GM23338 (cell line): Measurements from ENCODE around the gene SHPK. TPM values are rescaled to one million over a fixed set of nuclear protein-coding genes. Genes with fewer than 3 reads are reported as not detected.

ENCODE experiments used
- ATAC-seq: fragments of 200-7000 bp; cut with Tn5 transposase; 3 replicates; pipeline ENCODE4 v1.9.1; 2020
- DNase-seq: peaks from one replicate; pipeline ENCODE4 v3.0.0-alpha.2; 2015; ENCODE audit warnings: low spot score
- H2AFZ ChIP-seq: fragments of 200-600 bp; sonication (generic); 2 replicates; pipeline ENCODE4 v1.8.0; 2016; ENCODE audit warnings: antibody characterized with exemption, mild to moderate bottlenecking, moderate library complexity
- H3F3A ChIP-seq: fragments of 200-600 bp; sonication (generic); replicated peaks from 2 replicates; pipeline ENCODE4 v1.8.0; 2017; ENCODE audit warnings: antibody characterized with exemption, mixed run types, low read depth
- H3K27ac ChIP-seq: fragments of 200-600 bp; sonication (generic); 2 replicates; pipeline ENCODE4 v1.6.1; 2016; ENCODE audit warnings: low read depth
- H3K27me3 ChIP-seq: fragments of 200-600 bp; sonication (generic); 2 replicates; pipeline ENCODE4 v1.8.0; 2016; ENCODE audit warnings: mild to moderate bottlenecking, mixed run types, moderate library complexity; ENCODE audit not compliant: insufficient read depth
- H3K36me3 ChIP-seq: fragments of 200-600 bp; sonication (generic); 2 replicates; pipeline ENCODE4 v1.8.0; 2016; ENCODE audit warnings: mild to moderate bottlenecking; ENCODE audit not compliant: insufficient read depth
- H3K4me1 ChIP-seq: fragments of 200-600 bp; sonication (generic); 2 replicates; pipeline ENCODE4 v1.8.0; 2016; ENCODE audit warnings: mild to moderate bottlenecking, moderate library complexity; ENCODE audit not compliant: insufficient read depth
- H3K4me2 ChIP-seq: fragments of 200-600 bp; sonication (generic); 2 replicates; pipeline ENCODE4 v1.7.1; 2017; ENCODE audit warnings: mixed run types
- H3K4me3 ChIP-seq: fragments of 200-600 bp; sonication (generic); 2 replicates; pipeline ENCODE4 v1.6.1; 2016; ENCODE audit warnings: mixed run types
- H3K79me2 ChIP-seq: fragments of 200-600 bp; sonication (generic); replicated peaks from 2 replicates; pipeline ENCODE4 v1.8.0; 2017; ENCODE audit warnings: mild to moderate bottlenecking; ENCODE audit not compliant: insufficient read depth
- H3K9me2 ChIP-seq: fragments of 200-600 bp; sonication (generic); 2 replicates; pipeline ENCODE4 v1.8.0; 2017; ENCODE audit not compliant: insufficient read depth
- H4K20me1 ChIP-seq: fragments of 200-600 bp; sonication (generic); replicated peaks from 2 replicates; pipeline ENCODE4 v1.8.0; 2017; ENCODE audit warnings: mild to moderate bottlenecking; ENCODE audit not compliant: insufficient read depth
- H3K27ac Mint-ChIP-seq: 2 replicates; pipeline ENCODE4 v1.8.0; 2020; ENCODE audit warnings: inconsistent platforms, mild to moderate bottlenecking, moderate library complexity, mixed read lengths
- H3K27me3 Mint-ChIP-seq: 3 replicates; pipeline ENCODE4 v1.8.0; 2022; ENCODE audit warnings: low read depth, mild to moderate bottlenecking, moderate library complexity, mixed read lengths, inconsistent platforms; ENCODE audit not compliant: insufficient read depth, poor library complexity
- H3K36me3 Mint-ChIP-seq: 3 replicates; pipeline ENCODE4 v1.8.0; 2021; ENCODE audit warnings: low read depth, mild to moderate bottlenecking, inconsistent platforms, moderate library complexity, mixed read lengths
- H3K4me1 Mint-ChIP-seq: 3 replicates; pipeline ENCODE4 v1.8.0; 2020; ENCODE audit warnings: mild to moderate bottlenecking, inconsistent platforms, mixed read lengths
- H3K4me3 Mint-ChIP-seq: 3 replicates; pipeline ENCODE4 v1.8.0; 2021; ENCODE audit warnings: moderate library complexity, mild to moderate bottlenecking, inconsistent platforms, mixed read lengths
- H3K9me3 Mint-ChIP-seq: 3 replicates; pipeline ENCODE4 v1.8.0; 2020; ENCODE audit warnings: moderate library complexity, mild to moderate bottlenecking, inconsistent platforms, mixed read lengths
- CREB1 ChIP-seq: fragments of 250-450 bp; sonication (Bioruptor Pico); IDR thresholded peaks from 2 replicates; pipeline ENCODE4 v1.5.0; 2020; ENCODE audit warnings: low read depth, mild to moderate bottlenecking, moderate library complexity
- EZH2 ChIP-seq: fragments of 200-600 bp; sonication (generic); IDR thresholded peaks from one replicate; pipeline ENCODE4 v1.8.0; 2017; ENCODE audit warnings: antibody characterized with exemption, mild to moderate bottlenecking, low read depth; ENCODE audit not compliant: unreplicated experiment
- EZH2phosphoT487 ChIP-seq: fragments of 200-600 bp; sonication (generic); IDR thresholded peaks from one replicate; pipeline ENCODE4 v1.8.1; 2018; ENCODE audit warnings: antibody characterized with exemption; ENCODE audit not compliant: unreplicated experiment
- JUNB ChIP-seq: IDR thresholded peaks from one replicate; pipeline ENCODE4 v1.6.1; 2016; ENCODE audit warnings: antibody characterized with exemption; ENCODE audit not compliant: unreplicated experiment
- NANOG ChIP-seq: IDR thresholded peaks from 2 replicates; pipeline ENCODE4 v1.6.1; 2016; ENCODE audit warnings: antibody characterized with exemption, borderline replicate concordance
- POLR2AphosphoS5 ChIP-seq: IDR thresholded peaks from 2 replicates; pipeline ENCODE4 v1.6.1; 2016; ENCODE audit warnings: antibody characterized with exemption, low read depth
- STAT1 ChIP-seq: IDR thresholded peaks from one replicate; pipeline ENCODE4 v1.6.1; 2016; ENCODE audit warnings: antibody characterized with exemption; ENCODE audit not compliant: unreplicated experiment
- ZNF114 ChIP-seq: fragments of 250-450 bp; sonication (Bioruptor Pico); IDR thresholded peaks from 2 replicates; pipeline ENCODE4 v1.5.0; 2020; ENCODE audit warnings: mild to moderate bottlenecking, moderate library complexity
- ZNF331 ChIP-seq: fragments of 250-450 bp; sonication (Bioruptor Pico); IDR thresholded peaks from 2 replicates; pipeline ENCODE4 v1.5.0; 2020; ENCODE audit warnings: low read depth, mild to moderate bottlenecking, moderate library complexity
- polyA plus RNA-seq: library from polyadenylated mRNA; unstranded; fragments of >200 nt; fragmentation: Nextera tagmentation; extraction: Ambion mirVana; gene quantifications from 2 replicates; pipeline ENCODE4 v1.2.1, GENCODE V29; 2016
- total RNA-seq: library from RNA; depleted of rRNA; stranded (reverse); fragments of >200 nt; shearing (Covaris generic); gene quantifications from 2 replicates; pipeline ENCODE4 v1.2.3, GENCODE V29; 2014
- TF ChIP-seq, protein P1 (sequence below), 2 experiments: fragments of 200-600 bp in 1 of 2; sonication (generic) in 1 of 2; conservative IDR thresholded peaks; 2 replicates each; pipeline versions ENCODE4 v1.5.1 to v1.6.1; 2016 to 2017; ENCODE audit warnings: antibody characterized with exemption in 2 of 2, low read depth in 2 of 2, mild to moderate bottlenecking in 2 of 2, moderate library complexity in 1 of 2
- TF ChIP-seq, protein P2 (sequence below): fragments of 250-450 bp; sonication (Bioruptor Pico); IDR thresholded peaks from 2 replicates; pipeline ENCODE4 v1.5.0; 2020; ENCODE audit warnings: mild to moderate bottlenecking, moderate library complexity
- TF ChIP-seq, protein P3 (sequence below): IDR thresholded peaks from 2 replicates; pipeline ENCODE4 v1.6.1; 2016; ENCODE audit warnings: antibody characterized with exemption

The SHPK gene
- total and polyA plus RNA-seq, 2 experiments from 2014 or later, result 11.5 to 34.3 TPM

DNA sequence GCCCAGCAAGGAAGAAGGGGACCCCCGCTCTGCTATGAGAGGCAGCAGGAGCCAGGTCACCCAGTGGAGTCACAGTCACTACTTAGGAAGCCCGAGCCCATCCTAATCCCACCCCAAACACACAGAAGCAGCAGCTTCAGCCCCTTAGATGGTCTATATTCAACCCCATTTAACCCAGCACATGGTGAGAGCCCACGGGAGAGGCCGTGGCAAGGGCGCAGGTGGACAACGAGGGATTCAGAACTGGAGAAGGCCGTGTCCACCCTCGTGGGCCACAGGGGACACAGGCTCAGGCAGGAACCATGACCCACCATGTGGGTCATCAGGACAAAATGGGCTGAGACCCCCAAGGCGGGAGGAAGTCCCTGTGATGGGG is 76.8 kb downstream of the SHPK start:
- Mint-ChIP-seq H3K27me3 (peaks cover 3% of the 10 kb centered on the region), H3K4me3 (no peak overlapping the region), H3K4me1 (no peaks in the 10 kb centered on the region), H3K9me3 (0 out of 3 replicates have a peak, but pooled peaks cover 3% of the 10 kb centered on the region), H3K27ac (no peak overlapping the region), H3K36me3 (peaks cover 2% of the 10 kb centered on the region; the same call in 2 of the 3 replicates)
- Histone ChIP-seq H4K20me1 (no peaks in the 10 kb centered on the region), H3K9me2 (no peaks in the 10 kb centered on the region), H2AFZ (no peak overlapping the region), H3K79me2 (no peaks in the 10 kb centered on the region), H3K27ac (no peak overlapping the region), H3K27me3 (no peaks in the 10 kb centered on the region), H3K36me3 (no peaks in the 10 kb centered on the region), H3K4me1 (no peaks in the 10 kb centered on the region), H3K4me3 (no peak overlapping the region), H3K4me2 (no peak overlapping the region), H3F3A (no peaks in the 10 kb centered on the region)
- DNase-seq (no peak), ATAC-seq (no peak)
- TF ChIP-seq CREB1 (CRISPR knock-in tag), result no peak
- TF ChIP-seq, protein P1, sequence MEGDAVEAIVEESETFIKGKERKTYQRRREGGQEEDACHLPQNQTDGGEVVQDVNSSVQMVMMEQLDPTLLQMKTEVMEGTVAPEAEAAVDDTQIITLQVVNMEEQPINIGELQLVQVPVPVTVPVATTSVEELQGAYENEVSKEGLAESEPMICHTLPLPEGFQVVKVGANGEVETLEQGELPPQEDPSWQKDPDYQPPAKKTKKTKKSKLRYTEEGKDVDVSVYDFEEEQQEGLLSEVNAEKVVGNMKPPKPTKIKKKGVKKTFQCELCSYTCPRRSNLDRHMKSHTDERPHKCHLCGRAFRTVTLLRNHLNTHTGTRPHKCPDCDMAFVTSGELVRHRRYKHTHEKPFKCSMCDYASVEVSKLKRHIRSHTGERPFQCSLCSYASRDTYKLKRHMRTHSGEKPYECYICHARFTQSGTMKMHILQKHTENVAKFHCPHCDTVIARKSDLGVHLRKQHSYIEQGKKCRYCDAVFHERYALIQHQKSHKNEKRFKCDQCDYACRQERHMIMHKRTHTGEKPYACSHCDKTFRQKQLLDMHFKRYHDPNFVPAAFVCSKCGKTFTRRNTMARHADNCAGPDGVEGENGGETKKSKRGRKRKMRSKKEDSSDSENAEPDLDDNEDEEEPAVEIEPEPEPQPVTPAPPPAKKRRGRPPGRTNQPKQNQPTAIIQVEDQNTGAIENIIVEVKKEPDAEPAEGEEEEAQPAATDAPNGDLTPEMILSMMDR (conservative IDR thresholded peaks at IDR 0.05; ENCODE audit: low read depth in 2 of 2), result no peak
- TF ChIP-seq, protein P2, sequence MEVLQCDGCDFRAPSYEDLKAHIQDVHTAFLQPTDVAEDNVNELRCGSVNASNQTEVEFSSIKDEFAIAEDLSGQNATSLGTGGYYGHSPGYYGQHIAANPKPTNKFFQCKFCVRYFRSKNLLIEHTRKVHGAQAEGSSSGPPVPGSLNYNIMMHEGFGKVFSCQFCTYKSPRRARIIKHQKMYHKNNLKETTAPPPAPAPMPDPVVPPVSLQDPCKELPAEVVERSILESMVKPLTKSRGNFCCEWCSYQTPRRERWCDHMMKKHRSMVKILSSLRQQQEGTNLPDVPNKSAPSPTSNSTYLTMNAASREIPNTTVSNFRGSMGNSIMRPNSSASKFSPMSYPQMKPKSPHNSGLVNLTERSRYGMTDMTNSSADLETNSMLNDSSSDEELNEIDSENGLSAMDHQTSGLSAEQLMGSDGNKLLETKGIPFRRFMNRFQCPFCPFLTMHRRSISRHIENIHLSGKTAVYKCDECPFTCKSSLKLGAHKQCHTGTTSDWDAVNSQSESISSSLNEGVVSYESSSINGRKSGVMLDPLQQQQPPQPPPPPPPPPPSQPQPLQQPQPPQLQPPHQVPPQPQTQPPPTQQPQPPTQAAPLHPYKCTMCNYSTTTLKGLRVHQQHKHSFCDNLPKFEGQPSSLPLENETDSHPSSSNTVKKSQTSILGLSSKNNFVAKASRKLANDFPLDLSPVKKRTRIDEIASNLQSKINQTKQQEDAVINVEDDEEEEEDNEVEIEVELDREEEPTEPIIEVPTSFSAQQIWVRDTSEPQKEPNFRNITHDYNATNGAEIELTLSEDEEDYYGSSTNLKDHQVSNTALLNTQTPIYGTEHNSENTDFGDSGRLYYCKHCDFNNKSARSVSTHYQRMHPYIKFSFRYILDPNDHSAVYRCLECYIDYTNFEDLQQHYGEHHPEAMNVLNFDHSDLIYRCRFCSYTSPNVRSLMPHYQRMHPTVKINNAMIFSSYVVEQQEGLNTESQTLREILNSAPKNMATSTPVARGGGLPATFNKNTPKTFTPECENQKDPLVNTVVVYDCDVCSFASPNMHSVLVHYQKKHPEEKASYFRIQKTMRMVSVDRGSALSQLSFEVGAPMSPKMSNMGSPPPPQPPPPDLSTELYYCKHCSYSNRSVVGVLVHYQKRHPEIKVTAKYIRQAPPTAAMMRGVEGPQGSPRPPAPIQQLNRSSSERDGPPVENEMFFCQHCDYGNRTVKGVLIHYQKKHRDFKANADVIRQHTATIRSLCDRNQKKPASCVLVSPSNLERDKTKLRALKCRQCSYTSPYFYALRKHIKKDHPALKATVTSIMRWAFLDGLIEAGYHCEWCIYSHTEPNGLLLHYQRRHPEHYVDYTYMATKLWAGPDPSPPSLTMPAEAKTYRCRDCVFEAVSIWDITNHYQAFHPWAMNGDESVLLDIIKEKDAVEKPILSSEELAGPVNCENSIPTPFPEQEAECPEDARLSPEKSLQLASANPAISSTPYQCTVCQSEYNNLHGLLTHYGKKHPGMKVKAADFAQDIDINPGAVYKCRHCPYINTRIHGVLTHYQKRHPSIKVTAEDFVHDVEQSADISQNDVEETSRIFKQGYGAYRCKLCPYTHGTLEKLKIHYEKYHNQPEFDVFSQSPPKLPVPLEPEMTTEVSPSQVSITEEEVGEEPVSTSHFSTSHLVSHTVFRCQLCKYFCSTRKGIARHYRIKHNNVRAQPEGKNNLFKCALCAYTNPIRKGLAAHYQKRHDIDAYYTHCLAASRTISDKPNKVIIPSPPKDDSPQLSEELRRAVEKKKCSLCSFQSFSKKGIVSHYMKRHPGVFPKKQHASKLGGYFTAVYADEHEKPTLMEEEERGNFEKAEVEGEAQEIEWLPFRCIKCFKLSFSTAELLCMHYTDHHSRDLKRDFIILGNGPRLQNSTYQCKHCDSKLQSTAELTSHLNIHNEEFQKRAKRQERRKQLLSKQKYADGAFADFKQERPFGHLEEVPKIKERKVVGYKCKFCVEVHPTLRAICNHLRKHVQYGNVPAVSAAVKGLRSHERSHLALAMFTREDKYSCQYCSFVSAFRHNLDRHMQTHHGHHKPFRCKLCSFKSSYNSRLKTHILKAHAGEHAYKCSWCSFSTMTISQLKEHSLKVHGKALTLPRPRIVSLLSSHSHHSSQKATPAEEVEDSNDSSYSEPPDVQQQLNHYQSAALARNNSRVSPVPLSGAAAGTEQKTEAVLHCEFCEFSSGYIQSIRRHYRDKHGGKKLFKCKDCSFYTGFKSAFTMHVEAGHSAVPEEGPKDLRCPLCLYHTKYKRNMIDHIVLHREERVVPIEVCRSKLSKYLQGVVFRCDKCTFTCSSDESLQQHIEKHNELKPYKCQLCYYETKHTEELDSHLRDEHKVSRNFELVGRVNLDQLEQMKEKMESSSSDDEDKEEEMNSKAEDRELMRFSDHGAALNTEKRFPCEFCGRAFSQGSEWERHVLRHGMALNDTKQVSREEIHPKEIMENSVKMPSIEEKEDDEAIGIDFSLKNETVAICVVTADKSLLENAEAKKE (CRISPR knock-in tag), result no peak
- TF ChIP-seq, protein P3, sequence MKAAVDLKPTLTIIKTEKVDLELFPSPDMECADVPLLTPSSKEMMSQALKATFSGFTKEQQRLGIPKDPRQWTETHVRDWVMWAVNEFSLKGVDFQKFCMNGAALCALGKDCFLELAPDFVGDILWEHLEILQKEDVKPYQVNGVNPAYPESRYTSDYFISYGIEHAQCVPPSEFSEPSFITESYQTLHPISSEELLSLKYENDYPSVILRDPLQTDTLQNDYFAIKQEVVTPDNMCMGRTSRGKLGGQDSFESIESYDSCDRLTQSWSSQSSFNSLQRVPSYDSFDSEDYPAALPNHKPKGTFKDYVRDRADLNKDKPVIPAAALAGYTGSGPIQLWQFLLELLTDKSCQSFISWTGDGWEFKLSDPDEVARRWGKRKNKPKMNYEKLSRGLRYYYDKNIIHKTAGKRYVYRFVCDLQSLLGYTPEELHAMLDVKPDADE, result no peak
- TF ChIP-seq NANOG, result no peak
- no peak for TF ChIP-seq ZNF331 (CRISPR knock-in tag)
- no peak for TF ChIP-seq STAT1
- no peak for TF ChIP-seq EZH2phosphoT487
- TF ChIP-seq ZNF114 (CRISPR knock-in tag), result no peak
- TF ChIP-seq POLR2AphosphoS5, result no peak
- TF ChIP-seq EZH2, result no peak
- TF ChIP-seq JUNB, result no peak
